HEK293 (cell line): ENCODE measurements around the gene SIK3.

Experiments used
- CTCF ChIA-PET: fragments of 350-600 bp; formaldehyde crosslinking; extraction: SDS; loops from one replicate; lab custom pipeline; 2021; ENCODE audit warnings: antibody characterized with exemption; lab: Yijun Ruan, JAX
- POLR2A ChIA-PET: fragments of 300-600 bp; formaldehyde crosslinking; extraction: SDS; loops from one replicate; lab custom pipeline; 2020; ENCODE audit warnings: antibody characterized with exemption, inconsistent platforms; lab: Yijun Ruan, JAX
- H3K27ac ChIP-seq: fragments of 200-500 bp; sonication (Bioruptor generic); 2 replicates; pipeline ENCODE4 v1.5.1; 2014; ENCODE audit warnings: low read depth, low read length, control low read depth, inconsistent platforms; ENCODE audit errors: extremely low read depth
- H3K36me3 ChIP-seq, 2 experiments: fragments of 200-500 bp in 1 of 2; sonication (Bioruptor generic) in 1 of 2; 1 replicate in 1 of 2; 2 replicates in 1 of 2; pipeline ENCODE4 v1.5.1; 2014 to 2017; ENCODE audit warnings: inconsistent platforms in 2 of 2, low read length in 2 of 2; ENCODE audit not compliant: control insufficient read depth in 2 of 2, insufficient read depth in 1 of 2
- H3K4me1 ChIP-seq: fragments of 200-500 bp; sonication (Bioruptor generic); 2 replicates; pipeline ENCODE4 v1.5.1; 2014; ENCODE audit warnings: mild to moderate bottlenecking, low read length, inconsistent platforms; ENCODE audit not compliant: control insufficient read depth, insufficient read depth
- H3K4me3 ChIP-seq: 2 replicates; pipeline ENCODE4 v1.5.1; 2011; ENCODE audit warnings: low read depth, mild to moderate bottlenecking, control low read depth, low read length, moderate library complexity
- H3K9me3 ChIP-seq: fragments of 200-500 bp; sonication (Bioruptor generic); 2 replicates; pipeline ENCODE4 v1.5.1; 2014; ENCODE audit warnings: low read depth, low read length, inconsistent platforms; ENCODE audit not compliant: control insufficient read depth, insufficient read depth
- GLI2 ChIP-seq: fragments of 450-650 bp; formaldehyde crosslinking; IDR thresholded peaks from 2 replicates; pipeline ENCODE4; 2017; ENCODE audit warnings: missing biosample characterization, missing genetic modification characterization, low read depth, borderline replicate concordance
- GLI4 ChIP-seq: fragments of 450-650 bp; formaldehyde crosslinking; IDR thresholded peaks from 2 replicates; pipeline ENCODE4 v1.5.1; 2016; ENCODE audit warnings: missing biosample characterization, missing genetic modification characterization
- INSM2 ChIP-seq: fragments of 450-650 bp; formaldehyde crosslinking; IDR thresholded peaks from 2 replicates; pipeline ENCODE4 v1.5.1; 2016; ENCODE audit warnings: missing biosample characterization, missing genetic modification characterization
- MYNN ChIP-seq: fragments of 450-650 bp; formaldehyde crosslinking; IDR thresholded peaks from 2 replicates; pipeline ENCODE4 v1.5.1; 2016; ENCODE audit warnings: missing biosample characterization, missing genetic modification characterization, borderline replicate concordance
- SCRT2 ChIP-seq: fragments of 450-650 bp; formaldehyde crosslinking; IDR thresholded peaks from 2 replicates; pipeline ENCODE4 v1.5.1; 2016; ENCODE audit warnings: missing biosample characterization, missing genetic modification characterization
- ZBTB17 ChIP-seq: fragments of 450-650 bp; formaldehyde crosslinking; IDR thresholded peaks from 2 replicates; pipeline ENCODE4 v1.5.1; 2016; ENCODE audit warnings: missing biosample characterization, missing genetic modification characterization
- ZBTB6 ChIP-seq: fragments of 450-650 bp; formaldehyde crosslinking; IDR thresholded peaks from 2 replicates; pipeline ENCODE4 v1.5.1; 2017; ENCODE audit warnings: missing biosample characterization, missing genetic modification characterization
- ZBTB8A ChIP-seq: fragments of 450-650 bp; formaldehyde crosslinking; IDR thresholded peaks from 2 replicates; pipeline ENCODE4 v1.5.1; 2016; ENCODE audit warnings: missing biosample characterization, missing genetic modification characterization
- ZFHX2 ChIP-seq: fragments of 450-650 bp; formaldehyde crosslinking; conservative IDR thresholded peaks from 2 replicates; pipeline ENCODE4 v1.5.1; 2016; ENCODE audit warnings: missing biosample characterization, missing genetic modification characterization
- ZNF19 ChIP-seq: fragments of 450-650 bp; formaldehyde crosslinking; IDR thresholded peaks from 2 replicates; pipeline ENCODE4; 2016; ENCODE audit warnings: missing biosample characterization, missing genetic modification characterization, low read depth
- ZNF2 ChIP-seq: fragments of 450-650 bp; formaldehyde crosslinking; IDR thresholded peaks from 2 replicates; pipeline ENCODE4 v1.5.1; 2016; ENCODE audit warnings: missing biosample characterization, missing genetic modification characterization
- ZNF324 ChIP-seq: fragments of 450-650 bp; formaldehyde crosslinking; IDR thresholded peaks from 2 replicates; pipeline ENCODE4 v1.5.1; 2016; ENCODE audit warnings: missing biosample characterization, missing genetic modification characterization
- ZNF335 ChIP-seq: fragments of 450-650 bp; formaldehyde crosslinking; conservative IDR thresholded peaks from 2 replicates; pipeline ENCODE4 v1.5.1; 2016; ENCODE audit warnings: missing biosample characterization, missing genetic modification characterization
- ZNF521 ChIP-seq: fragments of 450-650 bp; formaldehyde crosslinking; IDR thresholded peaks from 2 replicates; pipeline ENCODE4 v1.5.1; 2017; ENCODE audit warnings: missing biosample characterization, mild to moderate bottlenecking, missing genetic modification characterization
- ZNF549 ChIP-seq: fragments of 450-650 bp; IDR thresholded peaks from 2 replicates; pipeline ENCODE4 v1.5.1; 2018; ENCODE audit warnings: missing biosample characterization, missing genetic modification characterization, mild to moderate bottlenecking, inconsistent platforms, moderate library complexity
- ZNF580 ChIP-seq: fragments of 450-650 bp; formaldehyde crosslinking; IDR thresholded peaks from 2 replicates; pipeline ENCODE4 v1.5.1; 2016; ENCODE audit warnings: missing biosample characterization, missing genetic modification characterization
- ZNF610 ChIP-seq: fragments of 450-650 bp; formaldehyde crosslinking; IDR thresholded peaks from 2 replicates; pipeline ENCODE4 v1.5.1; 2016; ENCODE audit warnings: missing biosample characterization, missing genetic modification characterization, borderline replicate concordance
- ZNF623 ChIP-seq: fragments of 450-650 bp; formaldehyde crosslinking; IDR thresholded peaks from 2 replicates; pipeline ENCODE4 v1.5.1; 2016; ENCODE audit warnings: missing biosample characterization, missing genetic modification characterization
- ZNF629 ChIP-seq: fragments of 450-650 bp; formaldehyde crosslinking; IDR thresholded peaks from 2 replicates; pipeline ENCODE4 v1.5.1; 2017; ENCODE audit warnings: missing biosample characterization, missing genetic modification characterization
- ZNF639 ChIP-seq: fragments of 450-650 bp; formaldehyde crosslinking; IDR thresholded peaks from 2 replicates; pipeline ENCODE4 v1.5.1; 2016; ENCODE audit warnings: missing biosample characterization, missing genetic modification characterization
- ZNF692 ChIP-seq: fragments of 450-650 bp; formaldehyde crosslinking; IDR thresholded peaks from 2 replicates; pipeline ENCODE4 v1.5.1; 2016; ENCODE audit warnings: missing biosample characterization, missing genetic modification characterization
- ZNF704 ChIP-seq: fragments of 450-650 bp; formaldehyde crosslinking; IDR thresholded peaks from 2 replicates; pipeline ENCODE4 v1.5.1; 2016; ENCODE audit warnings: missing biosample characterization, missing genetic modification characterization
- ZNF747 ChIP-seq: fragments of 450-650 bp; formaldehyde crosslinking; IDR thresholded peaks from 2 replicates; pipeline ENCODE4 v1.5.1; 2016; ENCODE audit warnings: missing biosample characterization, missing genetic modification characterization
- ZNF830 ChIP-seq: fragments of 450-650 bp; IDR thresholded peaks from 2 replicates; pipeline ENCODE4 v1.5.0; 2018; ENCODE audit warnings: missing biosample characterization, missing genetic modification characterization, low read depth, mild to moderate bottlenecking, moderate library complexity
- ZSCAN5A ChIP-seq: fragments of 450-650 bp; formaldehyde crosslinking; IDR thresholded peaks from 2 replicates; pipeline ENCODE4 v1.5.1; 2016; ENCODE audit warnings: missing biosample characterization, missing genetic modification characterization

Gene SIK3

GRCh38 chr11:116836632-116836991 is 261.6 kb downstream of the SIK3 start:
- no peak for TF ChIP-seq ZNF580 (tag by site-specific recombination)
- no peak for TF ChIP-seq ZBTB8A
- TF ChIP-seq ZNF830 (tag by site-specific recombination), result no peak
- TF ChIP-seq ZSCAN5A (tag by site-specific recombination), result no peak
- no peaks in the 10 kb centered on the region for H3K4me1 ChIP-seq
- POLR2A ChIA-PET, result interaction anchor here (1.1 to 2.3 kb wide), 4 partner anchors 17 to 308 kb away, joined by 4 to 13 read pairs (median 8); partner anchors contain the start of genes APOA5, PAFAH1B2 and ZPR1
- no peaks in the 10 kb centered on the region for H3K36me3 ChIP-seq
- CTCF ChIA-PET, result interaction anchor here (0.7 to 4.9 kb wide), 18 partner anchors 9 to 390 kb away, joined by 3 to 118 read pairs (median 6); partner anchors contain the start of genes APOA5, SIK3 and ZPR1
- no peak overlapping the region for H3K27ac ChIP-seq
- no peaks in the 10 kb centered on the region for H3K9me3 ChIP-seq
- H3K4me3 ChIP-seq, result no peak overlapping the region

GRCh38 chr11:116835791-116836631 is 262.2 kb downstream of the SIK3 start:
- Histone ChIP-seq H3K4me3 (no peak overlapping the region; the same call in 1 of the 2 replicates), H3K4me1 (no peaks in the 10 kb centered on the region), H3K36me3 (no peaks in the 10 kb centered on the region), H3K9me3 (no peaks in the 10 kb centered on the region), H3K27ac (no peak overlapping the region; the same call in 1 of the 2 replicates)
- POLR2A ChIA-PET, result interaction anchor here (1.0 to 2.3 kb wide), 6 partner anchors 15 to 308 kb away, joined by 3 to 13 read pairs (median 6); partner anchors contain the start of genes APOA5, PAFAH1B2 and ZPR1
- CTCF ChIA-PET, result interaction anchor here (0.6 to 4.9 kb wide), 32 partner anchors 9 to 399 kb away, joined by 3 to 118 read pairs (median 4); partner anchors contain the start of genes APOA5, SIK3 and ZPR1
- TF ChIP-seq ZNF19 (tag by site-specific recombination) (no peak), ZNF324 (tag by site-specific recombination) (peak; percentile 63; the same call in 1 of the 2 replicates), ZNF521 (tag by site-specific recombination) (no peak), ZFHX2 (no peak), ZNF629 (tag by site-specific recombination) (peak; percentile 46; the same call in 1 of the 2 replicates), GLI2 (no peak), SCRT2 (tag by site-specific recombination) (no peak), INSM2 (tag by site-specific recombination) (no peak), ZNF335 (peak; percentile 58), ZNF610 (peak; percentile 80; the same call in 1 of the 2 replicates), ZNF639 (tag by site-specific recombination) (no peak), MYNN (tag by site-specific recombination) (no peak), ZNF704 (tag by site-specific recombination) (no peak), ZBTB6 (tag by site-specific recombination) (peak; percentile 98), ZNF623 (tag by site-specific recombination) (no peak), ZNF692 (0 out of 2 replicates have a peak, but pooled peaks have one; percentile 54), GLI4 (no peak), ZNF2 (tag by site-specific recombination) (no peak), ZBTB17 (tag by site-specific recombination) (peak; percentile 56), ZNF747 (no peak), ZNF549 (tag by site-specific recombination) (peak; percentile 95)
